Measurements from ENCODE around the gene HDAC4.
"Not testable (repeated sequence)": the region's sequence is repeated elsewhere in the genome, so short reads cannot be mapped to it uniquely, and the experiment has no call there.

Gene HDAC4

GRCh38 chr2:239291475-239292350, 109.1 kb downstream of the HDAC4 start:
- DNase-seq = no peak

GRCh38 chr2:239290618-239291474, 110.0 kb downstream of the HDAC4 start:
- DNase-seq = no peak

DNA sequence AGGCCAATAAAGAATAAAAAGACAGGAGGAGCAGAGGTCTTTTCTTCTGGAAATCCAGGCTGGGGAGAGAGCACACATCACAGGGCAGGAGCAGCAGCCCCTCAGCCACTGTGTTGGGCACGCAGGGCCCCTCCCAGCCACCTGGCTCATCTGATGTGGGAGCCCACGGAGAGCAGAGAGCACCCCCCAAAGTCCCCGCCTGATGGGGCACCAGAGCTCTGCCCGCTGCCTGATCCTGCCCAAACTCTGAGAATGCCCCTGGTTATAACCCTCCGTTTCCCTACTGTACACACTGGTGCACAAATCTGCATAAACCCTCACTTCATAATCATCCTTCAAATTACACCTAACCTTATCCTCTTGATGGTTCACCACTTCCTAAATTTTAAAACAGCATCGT, 111.3 kb downstream of the HDAC4 start:
- no peak for DNase-seq

- no peak for DNase-seq
Measured at GRCh38 chr2:239288951-239289511, 111.8 kb downstream of the HDAC4 start.

- DNase-seq = no peak
Measured at GRCh38 chr2:239288237-239288636, 112.6 kb downstream of the HDAC4 start.

DNA sequence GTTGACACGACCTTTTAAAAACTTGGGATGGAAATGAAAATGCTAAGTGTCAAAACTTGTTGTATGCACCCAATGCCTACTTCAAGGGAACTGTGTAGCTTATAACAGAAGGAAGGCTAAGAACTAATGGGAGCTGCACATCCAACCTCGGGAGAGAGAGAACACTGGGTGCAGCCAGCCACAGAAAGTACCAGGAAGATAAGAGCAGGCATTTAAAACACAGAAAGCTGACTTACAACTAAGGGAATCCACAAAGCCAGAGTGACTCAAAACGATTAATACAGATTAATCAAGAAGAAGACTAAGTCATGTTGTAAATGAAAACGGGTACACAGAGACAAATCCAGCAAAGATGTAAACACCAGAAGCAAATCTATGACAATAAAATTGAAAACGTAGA, 113.4 kb downstream of the HDAC4 start:
- DNase-seq = no peak

GRCh38 chr2:239286901-239287300, 113.9 kb downstream of the HDAC4 start:
- no peak for DNase-seq

- no peak for DNase-seq
Measured at GRCh38 chr2:239285932-239286230, 114.9 kb downstream of the HDAC4 start.

DNA sequence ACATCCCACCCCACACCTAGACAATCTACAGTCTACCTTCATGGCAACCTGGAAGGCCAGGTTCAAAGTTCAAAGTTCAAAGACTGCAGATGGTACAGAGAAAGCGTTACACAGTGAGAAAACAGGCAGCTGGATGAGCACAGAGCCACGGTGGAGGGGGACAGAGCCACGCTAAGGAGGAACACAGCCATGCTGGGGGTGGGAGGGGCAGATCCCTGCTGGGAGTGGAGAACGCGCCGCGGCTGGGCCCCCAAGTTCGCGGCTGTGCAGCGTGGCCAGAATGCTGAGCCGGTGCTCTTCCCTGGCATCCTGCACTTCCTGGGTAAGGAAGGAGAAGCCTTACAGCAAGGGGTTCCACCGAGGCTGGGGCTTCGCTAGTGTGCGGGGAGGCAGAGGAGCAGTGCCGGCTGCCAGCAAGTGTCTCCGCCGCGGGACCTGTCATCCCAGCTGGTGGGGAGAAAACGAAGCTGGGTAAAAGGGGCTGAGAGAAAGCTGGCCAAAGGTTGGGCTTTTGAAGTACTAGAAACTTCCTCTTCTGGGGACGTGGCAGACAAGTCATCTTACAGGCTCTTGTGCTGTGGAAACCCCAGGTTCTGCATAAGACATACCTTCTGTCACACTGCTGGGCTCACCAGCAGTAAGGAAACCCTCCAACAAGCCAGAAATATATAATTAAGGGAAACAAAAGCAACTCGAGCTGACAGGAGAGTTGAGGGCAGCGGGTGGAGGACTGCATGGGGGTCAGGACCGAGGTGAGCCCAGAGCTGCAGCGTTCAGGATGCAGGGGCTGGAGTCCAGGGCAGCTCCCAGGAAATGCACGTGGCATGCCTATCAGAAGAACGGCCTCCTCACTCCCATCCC, 115.5 kb downstream of the HDAC4 start:
- DNase-seq = no peak

DNA sequence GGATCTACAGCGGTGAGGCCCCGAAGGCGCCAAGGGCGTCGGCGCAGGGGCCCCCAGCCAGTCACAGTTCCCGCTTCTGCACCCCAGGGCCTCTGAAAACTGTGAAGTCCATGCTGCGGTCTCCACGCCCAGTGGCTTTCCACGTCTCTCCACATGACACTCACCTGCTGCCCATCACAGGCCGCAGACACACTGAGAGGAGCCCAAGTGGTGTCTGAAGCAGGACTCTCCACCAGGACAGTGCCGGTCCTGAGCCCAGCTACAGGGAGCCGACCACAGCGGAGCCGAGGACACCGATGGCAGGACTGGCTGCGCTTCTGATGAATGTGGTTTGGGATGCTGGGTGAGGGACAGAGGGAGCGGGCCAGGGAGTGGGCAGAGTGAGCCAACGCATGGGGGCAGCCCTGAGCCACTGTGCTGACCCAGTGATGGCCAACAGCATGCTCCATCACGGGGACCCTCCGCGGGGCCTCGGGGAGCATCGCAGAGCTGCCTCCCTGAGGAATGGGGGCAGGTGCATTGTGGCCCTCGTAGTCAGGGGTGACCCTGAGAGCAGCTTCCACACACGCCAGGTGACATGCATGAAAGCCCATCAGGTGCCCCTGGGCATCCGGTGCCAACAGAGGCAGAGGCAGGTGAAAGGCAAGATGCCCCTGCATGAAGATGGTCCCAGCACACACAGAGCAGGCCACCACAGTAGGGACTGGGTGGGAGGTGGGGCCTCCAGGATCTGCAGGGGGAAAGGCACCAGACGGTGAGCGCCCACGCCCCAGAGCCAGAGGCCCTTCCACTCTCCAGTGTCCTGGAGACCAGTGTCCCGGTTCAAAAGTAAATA, 116.6 kb downstream of the HDAC4 start:
- no peak for DNase-seq

- no peak for DNase-seq
Measured at GRCh38 chr2:239283288-239283945, 117.4 kb downstream of the HDAC4 start.

GRCh38 chr2:239282448-239283287, 118.2 kb downstream of the HDAC4 start:
- no peak for DNase-seq

GRCh38 chr2:239280296-239281017, 120.4 kb downstream of the HDAC4 start:
- DNase-seq = not testable (repeated sequence)

GRCh38 chr2:239279508-239280295, 121.1 kb downstream of the HDAC4 start:
- DNase-seq = peak; percentile 39

GRCh38 chr2:239278941-239279365, 121.9 kb downstream of the HDAC4 start:
- DNase-seq = peak; percentile 39

DNA sequence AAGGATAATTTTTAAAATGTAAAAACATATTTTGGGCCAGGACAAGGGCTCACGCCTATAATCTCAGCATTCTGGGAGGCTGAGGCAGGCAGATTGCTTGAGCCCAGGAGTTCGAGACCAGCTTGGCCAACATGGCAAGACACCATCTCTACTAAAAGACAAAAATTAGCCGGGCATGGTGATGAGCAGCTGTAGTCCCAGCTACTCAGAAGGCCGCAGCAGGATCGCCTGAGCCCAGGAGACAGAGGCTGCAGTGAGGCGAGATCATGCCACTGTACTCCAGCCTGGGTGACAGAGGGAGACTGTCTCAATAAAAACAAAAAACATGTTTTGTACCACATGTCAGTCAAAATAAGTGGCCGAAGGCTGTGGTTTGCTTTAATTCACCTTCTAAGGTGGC, 122.5 kb downstream of the HDAC4 start:
- peak; percentile 23 for DNase-seq

GRCh38 chr2:239277401-239278085, 123.3 kb downstream of the HDAC4 start:
- DNase-seq = peak; percentile 46

DNA sequence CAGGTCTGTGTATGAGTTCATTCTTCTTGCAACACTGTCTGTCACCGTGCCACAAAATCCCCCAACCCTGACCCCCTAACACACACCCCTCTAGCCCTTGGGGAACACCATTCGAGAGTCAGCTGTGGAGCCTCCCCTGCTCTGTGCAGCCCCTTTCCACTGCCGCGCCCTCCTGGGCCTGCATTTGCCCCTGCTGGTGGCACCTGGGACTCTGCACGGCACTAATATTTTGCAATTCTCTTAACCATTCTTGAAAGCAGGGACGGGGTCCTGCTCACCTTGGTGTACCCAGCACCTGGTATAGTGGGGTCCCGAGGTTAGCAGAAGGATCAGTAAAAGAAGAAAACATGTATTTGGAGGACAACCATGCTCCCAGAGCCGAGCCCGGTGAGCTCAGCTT, 124.0 kb downstream of the HDAC4 start:
- peak; percentile 25 for DNase-seq

Measured in right forelimb (tissue), 1 donor.